Large intestine (tissue), 3 donors: ENCODE measurements around the gene MPHOSPH9. TPM values are rescaled to one million over a fixed set of nuclear protein-coding genes. Genes with fewer than 3 reads are reported as not detected.

Experiments used
- DNase-seq, 2 donors: peaks; one replicate each; pipeline versions ENCODE4 v3.0.0 to v3.0.0-alpha.2; 2013
- H3K27ac ChIP-seq: one replicate; pipeline ENCODE4 v1.5.1; 2013; ENCODE audit warnings: low read length
- H3K27me3 ChIP-seq: 2 replicates; pipeline ENCODE4 v1.6.1; 2013; ENCODE audit warnings: low read length; ENCODE audit not compliant: control insufficient read depth, insufficient read depth
- H3K36me3 ChIP-seq: 2 replicates; pipeline ENCODE4 v1.6.1; 2013; ENCODE audit warnings: low read length; ENCODE audit not compliant: control insufficient read depth, insufficient read depth
- H3K4me1 ChIP-seq: one replicate; pipeline ENCODE4 v1.6.1; 2013; ENCODE audit warnings: low read length; ENCODE audit not compliant: control insufficient read depth, insufficient read depth
- H3K4me3 ChIP-seq: one replicate; pipeline ENCODE4 v1.5.1; 2013; ENCODE audit warnings: low read length
- H3K9me3 ChIP-seq: one replicate; pipeline ENCODE4 v1.6.1; 2013; ENCODE audit warnings: mild to moderate bottlenecking, low read depth, low read length, moderate library complexity; ENCODE audit not compliant: control insufficient read depth
- WGBS: methylation state at CpG from one replicate; pipeline ENCODE4 v1.1.5; 2013; ENCODE audit warnings: low lambda C conversion rate; ENCODE audit not compliant: insufficient coverage; 5-methylcytosine and 5-hydroxymethylcytosine counted together
- polyA plus RNA-seq: library from polyadenylated mRNA; unstranded; fragments of 120-200 nt; gene quantifications from one replicate; pipeline ENCODE4 v1.2.1, GENCODE V29; 2013

The MPHOSPH9 gene
- polyA plus RNA-seq, 1 donor, result 17.8 TPM

DNA sequence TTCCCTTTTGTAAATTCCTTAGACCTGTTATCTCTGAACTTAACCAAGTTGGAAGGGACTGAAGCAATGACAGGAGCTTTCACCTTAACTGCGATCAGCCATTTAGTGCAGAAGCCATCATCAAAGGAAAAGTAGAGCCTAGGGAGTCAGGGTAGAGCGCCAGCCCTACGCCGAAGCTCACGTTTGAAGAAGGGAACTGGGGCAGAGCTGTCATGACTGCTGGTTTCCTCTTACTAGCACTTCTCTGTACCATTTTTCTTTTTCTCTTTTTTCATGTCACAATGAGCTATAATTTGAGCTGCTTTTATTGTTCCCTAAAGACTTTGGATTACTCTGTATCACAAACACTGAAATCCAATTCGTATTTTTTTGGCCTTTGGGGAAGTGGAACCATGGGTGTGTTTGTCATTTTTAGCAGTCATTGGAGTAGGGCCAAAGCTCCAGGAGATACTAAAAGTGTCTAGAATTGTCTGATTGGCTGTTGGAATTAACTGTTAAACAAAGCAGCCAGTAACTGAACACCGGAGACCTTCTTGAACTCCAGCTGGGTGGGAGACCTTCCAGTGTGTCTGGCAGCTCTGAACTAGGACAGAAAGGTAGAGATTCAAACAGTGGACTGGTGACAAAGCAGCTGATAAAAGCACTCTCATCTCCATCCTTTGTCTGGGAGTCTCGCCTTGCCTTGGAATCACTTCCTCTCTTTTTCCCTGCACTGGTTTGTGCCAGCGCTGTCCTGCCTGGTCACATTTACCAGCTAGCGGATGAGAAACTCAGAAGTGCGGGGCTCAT, 9.4 kb upstream of the MPHOSPH9 start:
- H3K36me3 ChIP-seq, result peaks cover 6% of the 10 kb centered on the region
- DNase-seq, result no peak
- H3K4me1 ChIP-seq, result no peaks in the 10 kb centered on the region
- no peak overlapping the region for H3K4me3 ChIP-seq
- H3K27ac ChIP-seq, result no peak overlapping the region
- WGBS, result no CpG with 5 or more reads among the region's 11 CpGs
- H3K27me3 ChIP-seq, result no peaks in the 10 kb centered on the region
- H3K9me3 ChIP-seq, result no peaks in the 10 kb centered on the region

DNA sequence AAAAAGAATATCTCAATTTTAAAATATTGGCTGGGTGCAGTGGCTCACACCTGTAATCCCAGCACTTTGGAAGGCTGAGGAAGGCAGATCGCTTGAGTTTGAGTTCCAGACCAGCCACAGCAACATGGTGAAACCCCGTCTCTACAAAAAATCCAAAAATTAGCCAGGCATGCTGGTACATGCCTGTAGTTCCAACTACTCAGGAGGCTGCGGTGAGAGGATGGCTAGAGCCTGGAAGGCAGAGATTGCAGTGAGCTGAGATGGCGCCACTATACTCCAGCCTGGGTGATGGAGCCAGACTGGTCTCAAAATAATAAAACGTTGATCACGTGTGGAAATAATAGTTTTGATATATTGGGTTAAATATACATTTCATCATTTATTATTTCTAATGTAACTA, 6.0 kb upstream of the MPHOSPH9 start:
- DNase-seq, result no peak
- Histone ChIP-seq H3K36me3 (peaks cover 11% of the 10 kb centered on the region), H3K4me3 (no peak overlapping the region), H3K9me3 (no peaks in the 10 kb centered on the region), H3K27me3 (no peaks in the 10 kb centered on the region), H3K27ac (no peak overlapping the region), H3K4me1 (peaks cover 2% of the 10 kb centered on the region)
- no CpG with 5 or more reads among the region's 6 CpGs for WGBS

DNA sequence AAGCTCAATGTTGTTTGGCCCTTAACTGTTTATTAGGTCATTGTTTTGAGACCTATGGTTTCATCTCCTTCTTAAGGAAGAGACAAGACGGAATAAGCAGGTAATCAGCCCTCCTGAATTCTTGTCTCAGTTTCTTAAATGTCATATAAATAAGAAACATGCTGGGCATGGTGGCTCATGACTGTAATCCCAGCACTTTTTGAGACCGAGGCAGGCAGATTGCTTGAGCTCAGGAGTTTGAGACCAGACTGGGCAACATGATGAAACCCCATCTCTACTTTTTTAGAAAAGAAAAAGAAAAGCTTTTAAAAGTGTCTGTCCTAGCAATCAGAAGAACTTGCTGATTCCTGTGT, 5.4 kb upstream of the MPHOSPH9 start:
- no peak for DNase-seq
- Histone ChIP-seq H3K27me3 (no peaks in the 10 kb centered on the region), H3K4me1 (peaks cover 4% of the 10 kb centered on the region), H3K4me3 (no peak overlapping the region), H3K9me3 (no peaks in the 10 kb centered on the region), H3K36me3 (peaks cover 11% of the 10 kb centered on the region), H3K27ac (no peak overlapping the region)
- no CpG with 5 or more reads among the region's 2 CpGs for WGBS

DNA sequence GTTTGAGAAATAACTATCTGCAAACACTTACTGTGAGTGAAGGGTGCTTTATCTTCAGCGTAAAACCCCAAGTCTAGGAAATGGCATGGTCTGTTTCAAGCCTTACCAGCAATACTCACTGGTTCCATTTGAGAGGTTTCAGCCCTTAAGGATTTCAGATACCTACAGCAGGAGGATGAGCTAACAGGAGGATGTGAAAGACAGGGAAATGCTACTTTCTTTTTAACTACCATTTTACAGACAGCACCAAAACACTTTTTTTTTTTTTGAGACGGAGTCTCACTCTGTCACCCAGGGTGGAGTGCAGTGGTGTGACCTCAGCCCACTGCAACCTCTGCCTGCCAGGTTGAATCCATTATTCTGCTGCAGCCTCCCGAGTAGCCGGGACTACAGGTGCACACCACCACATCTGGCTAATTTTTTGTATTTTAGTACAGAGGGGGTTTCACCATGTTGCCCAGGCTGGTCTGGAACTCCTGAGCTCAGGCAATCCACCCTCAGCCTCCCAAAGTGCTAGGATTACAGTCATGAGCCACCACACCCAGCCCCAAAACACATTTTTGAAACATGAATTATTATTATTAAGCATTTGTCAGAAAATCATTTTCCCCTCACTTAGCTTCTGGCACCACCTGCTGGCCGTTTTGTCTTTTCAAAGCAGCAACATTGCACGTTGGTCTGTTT, 4.8 kb upstream of the MPHOSPH9 start:
- peak in 1 of 2 donors; percentile 46 for DNase-seq
- no peak overlapping the region for H3K4me3 ChIP-seq
- no peaks in the 10 kb centered on the region for H3K9me3 ChIP-seq
- WGBS, result no CpG with 5 or more reads among the region's 6 CpGs
- H3K4me1 ChIP-seq, result peaks cover 4% of the 10 kb centered on the region
- H3K36me3 ChIP-seq, result peaks cover 11% of the 10 kb centered on the region
- H3K27me3 ChIP-seq, result no peaks in the 10 kb centered on the region
- H3K27ac ChIP-seq, result no peak overlapping the region

DNA sequence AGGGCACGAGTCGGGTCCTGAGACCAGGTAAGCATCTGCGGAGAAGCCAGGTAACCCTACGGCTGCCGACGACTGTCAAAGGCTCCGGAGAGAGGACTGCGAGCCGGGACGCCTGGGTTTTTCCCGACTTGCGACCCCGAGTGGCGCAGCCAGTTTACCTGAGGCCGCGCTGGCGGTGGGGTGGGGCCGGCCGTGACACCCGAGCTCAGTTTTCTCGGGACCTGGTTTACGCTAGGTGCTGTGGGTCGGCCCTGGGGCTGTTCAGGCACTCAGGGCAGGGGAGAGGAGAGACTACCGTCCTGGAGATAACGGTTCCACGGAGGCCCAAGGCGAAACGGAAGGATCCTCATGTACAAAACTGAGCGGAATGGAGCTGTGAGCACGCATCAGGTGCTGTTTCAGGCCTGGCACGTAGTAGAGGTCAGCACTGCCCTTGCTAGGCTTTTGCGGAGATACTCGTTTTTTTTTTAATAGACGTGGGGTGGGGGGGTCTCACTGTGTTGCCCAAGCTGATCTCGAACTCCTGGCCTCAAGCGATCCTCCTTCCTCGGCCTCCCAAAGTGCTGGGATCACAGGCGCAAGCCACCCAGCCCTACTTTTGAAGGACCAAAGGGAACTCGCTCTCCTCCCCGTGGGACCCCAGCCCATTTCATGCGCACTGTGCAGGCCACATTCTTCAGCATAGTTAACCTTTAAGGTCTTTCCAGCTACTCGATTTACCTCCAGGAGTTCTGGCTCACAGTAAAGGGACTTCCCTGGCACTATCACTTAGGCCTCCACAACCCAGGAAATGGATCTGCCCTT, 766 bp upstream of the MPHOSPH9 start:
- peak in 1 of 2 donors; percentile 20 for DNase-seq
- peak overlapping the region; percentile 83 for H3K27ac ChIP-seq
- no peaks in the 10 kb centered on the region for H3K27me3 ChIP-seq
- H3K36me3 ChIP-seq, result peaks cover 5% of the 10 kb centered on the region
- WGBS, result no CpG with 5 or more reads among the region's 42 CpGs
- H3K4me1 ChIP-seq, result peaks cover 7% of the 10 kb centered on the region
- H3K9me3 ChIP-seq, result no peaks in the 10 kb centered on the region
- peak overlapping the region; percentile 88 for H3K4me3 ChIP-seq

DNA sequence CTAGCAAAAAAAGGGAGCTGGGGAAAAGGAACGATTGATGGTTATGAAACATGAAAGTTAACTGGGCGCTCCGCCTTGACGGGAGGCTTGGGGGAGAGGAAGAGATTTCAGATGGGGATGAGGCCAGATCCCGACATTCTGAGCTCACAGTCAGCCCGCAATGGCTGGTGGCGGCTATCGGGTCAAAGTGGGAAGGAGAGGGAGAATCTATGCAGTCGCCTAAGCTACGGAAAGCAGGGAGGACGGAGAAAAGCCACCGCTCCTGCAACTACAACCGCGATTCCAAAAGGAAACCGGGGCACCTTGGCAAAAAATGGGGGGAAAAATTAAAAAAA, 502 bp downstream of the MPHOSPH9 start:
- no peak for DNase-seq
- H3K27me3 ChIP-seq, result no peaks in the 10 kb centered on the region
- no CpG with 5 or more reads among the region's 15 CpGs for WGBS
- peaks cover 7% of the 10 kb centered on the region for H3K4me1 ChIP-seq
- H3K36me3 ChIP-seq, result peaks cover 5% of the 10 kb centered on the region
- peak overlapping the region; percentile 82 for H3K27ac ChIP-seq
- H3K9me3 ChIP-seq, result no peaks in the 10 kb centered on the region
- peak overlapping the region; percentile 85 for H3K4me3 ChIP-seq

DNA sequence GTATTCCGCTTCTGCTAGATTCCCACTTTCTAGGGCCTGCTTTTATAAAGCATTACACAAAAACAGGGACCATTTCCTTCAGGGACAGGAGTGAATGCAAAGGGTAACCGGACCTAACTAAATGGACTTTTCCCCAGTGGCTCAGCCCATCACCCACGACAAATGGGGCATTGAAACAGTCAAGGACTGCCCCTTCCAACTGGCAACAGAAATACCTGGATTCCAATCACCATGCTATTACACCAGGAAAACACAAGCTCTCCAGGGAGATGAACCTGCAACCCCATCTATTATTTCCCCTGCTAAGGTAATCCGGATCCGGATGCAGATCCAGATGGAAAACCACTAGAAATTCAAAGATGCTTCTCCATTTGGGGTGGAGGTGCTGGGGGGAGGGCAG, 1.0 kb downstream of the MPHOSPH9 start:
- Histone ChIP-seq H3K9me3 (no peaks in the 10 kb centered on the region), H3K4me3 (peak overlapping the region; percentile 85), H3K27ac (peak overlapping the region; percentile 82), H3K4me1 (peaks cover 7% of the 10 kb centered on the region), H3K36me3 (peaks cover 5% of the 10 kb centered on the region), H3K27me3 (no peaks in the 10 kb centered on the region)
- DNase-seq, result peak in 1 of 2 donors; percentile 37
- WGBS, result no CpG with 5 or more reads among the region's 5 CpGs

DNA sequence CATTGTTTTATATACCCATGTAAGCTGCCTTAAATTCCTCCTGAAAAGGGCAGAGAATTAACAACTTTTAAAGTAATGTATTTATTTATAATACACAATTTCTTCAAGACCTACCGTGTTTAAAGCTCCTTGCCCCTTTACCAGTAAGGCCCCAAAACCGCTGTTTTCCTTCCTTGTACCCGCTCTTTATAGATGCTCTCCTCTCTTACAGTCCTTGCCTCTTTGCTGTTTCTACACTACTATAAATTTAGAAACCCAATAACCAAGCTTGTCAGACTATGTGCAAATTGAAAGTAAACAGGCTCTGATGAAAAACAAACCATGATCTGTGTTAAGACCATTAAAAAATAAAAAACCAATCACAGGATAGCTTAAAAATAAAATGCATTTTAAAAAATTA, 3.9 kb downstream of the MPHOSPH9 start:
- DNase-seq, result no peak
- Histone ChIP-seq H3K4me1 (peaks cover 5% of the 10 kb centered on the region), H3K9me3 (no peaks in the 10 kb centered on the region), H3K36me3 (peaks cover 5% of the 10 kb centered on the region), H3K27ac (no peak overlapping the region), H3K27me3 (no peaks in the 10 kb centered on the region), H3K4me3 (no peak overlapping the region)
- 79% methylated on average over 2 of the region's 3 CpGs for WGBS

DNA sequence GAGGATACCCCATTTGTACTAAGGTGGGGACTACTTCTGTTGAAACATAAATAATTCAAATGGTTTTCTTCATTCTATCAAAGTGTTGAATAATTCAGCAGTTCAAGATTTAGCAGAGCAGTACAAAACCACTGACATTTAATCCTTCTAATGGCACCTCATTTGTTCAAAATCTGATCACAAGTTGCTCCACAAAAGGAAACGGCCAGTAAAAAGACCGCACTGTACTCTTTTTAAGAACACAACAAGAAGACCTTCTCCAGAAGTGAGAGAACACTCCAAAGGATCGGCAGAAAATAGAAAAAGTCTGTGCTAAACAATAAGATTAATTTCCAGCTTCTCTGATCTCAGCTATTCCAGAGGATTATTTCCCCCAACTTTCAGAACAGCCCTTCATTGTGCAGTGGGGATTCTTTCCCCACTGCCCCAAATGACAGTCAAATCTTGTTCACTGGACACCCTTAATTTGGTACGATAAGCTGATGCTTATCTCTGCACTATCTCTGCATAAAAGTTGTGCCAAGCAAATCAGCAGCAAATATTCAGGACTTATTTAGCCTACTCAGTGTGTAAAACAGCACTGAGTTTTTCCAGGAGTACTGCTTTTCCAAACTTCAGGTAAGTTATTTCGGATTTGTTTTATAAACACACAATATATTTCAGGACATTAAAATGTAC, 5.2 kb downstream of the MPHOSPH9 start:
- no peak overlapping the region for H3K4me3 ChIP-seq
- DNase-seq, result no peak
- 100% methylated on average over 1 of the region's 5 CpGs for WGBS
- no peaks in the 10 kb centered on the region for H3K9me3 ChIP-seq
- H3K27me3 ChIP-seq, result no peaks in the 10 kb centered on the region
- H3K27ac ChIP-seq, result no peak overlapping the region
- peaks cover 3% of the 10 kb centered on the region for H3K4me1 ChIP-seq
- H3K36me3 ChIP-seq, result peaks cover 5% of the 10 kb centered on the region

DNA sequence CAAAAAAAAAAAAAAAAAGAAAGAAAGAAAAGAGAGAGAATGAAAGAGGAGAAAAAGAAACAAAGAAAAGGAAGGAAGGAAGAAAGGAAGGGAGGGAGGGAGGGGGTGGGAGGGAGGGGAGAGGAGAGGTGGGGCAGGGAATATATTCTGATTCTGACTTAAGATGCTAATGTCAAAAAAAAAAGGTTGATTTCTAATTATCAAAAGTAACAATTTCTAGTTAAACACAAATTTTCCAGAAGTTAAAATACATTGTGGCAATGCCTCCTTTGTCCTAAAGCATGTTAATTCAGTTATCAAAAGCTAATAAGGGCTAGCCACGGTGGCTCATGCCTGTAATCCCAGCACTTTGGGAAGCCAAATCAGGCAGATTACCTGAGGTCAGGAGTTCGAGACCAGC, 7.5 kb downstream of the MPHOSPH9 start:
- H3K36me3 ChIP-seq, result peaks cover 13% of the 10 kb centered on the region
- no peak overlapping the region for H3K4me3 ChIP-seq
- no peaks in the 10 kb centered on the region for H3K4me1 ChIP-seq
- H3K27me3 ChIP-seq, result no peaks in the 10 kb centered on the region
- no CpG with 5 or more reads among the region's 2 CpGs for WGBS
- H3K27ac ChIP-seq, result no peak overlapping the region
- DNase-seq, result no peak
- no peaks in the 10 kb centered on the region for H3K9me3 ChIP-seq
